Measurements from ENCODE around the gene NOS1.
"Not testable (repeated sequence)": the region's sequence is repeated elsewhere in the genome, so short reads cannot be mapped to it uniquely, and the experiment has no call there.

The NOS1 gene

DNA sequence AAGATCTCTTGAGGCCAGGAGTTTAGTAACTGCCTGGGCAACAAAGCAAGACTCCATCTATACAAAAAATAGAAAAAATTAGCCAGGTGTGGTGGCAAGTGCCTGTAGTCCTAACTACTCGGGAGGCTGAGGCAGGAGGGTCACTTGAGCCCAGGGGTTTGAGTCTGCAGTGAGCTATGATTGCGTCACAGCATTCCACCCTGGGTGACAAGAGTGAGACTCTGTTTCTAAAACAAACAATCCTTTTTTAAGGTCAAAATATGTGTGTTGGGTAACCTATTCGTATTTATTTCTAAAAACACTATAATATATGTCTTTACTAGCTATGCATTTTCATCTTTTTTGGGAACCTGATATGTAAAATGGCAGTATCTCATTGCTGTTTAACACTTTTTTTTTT, 178.6 kb downstream of the NOS1 start:
- H3K36me3 ChIP-seq (ENCODE audit: control insufficient read depth in 1 of 2, insufficient read depth in 2 of 2, low read length in 2 of 2): peaks cover 16 to 23% of the 10 kb centered on the region in 2 experiments
- H3K9me3 ChIP-seq (ENCODE audit: insufficient read depth, low read depth, low read length): peaks cover 2% of the 10 kb centered on the region
- H3K18ac ChIP-seq (ENCODE audit: low read length): no peak overlapping the region
- no peak overlapping the region for H3K14ac ChIP-seq (ENCODE audit: low read length)
- no peak overlapping the region for H2BK120ac ChIP-seq (ENCODE audit: insufficient read depth, low read length, poor library complexity)
- H3K4ac ChIP-seq (ENCODE audit: low read depth, low read length): no peak overlapping the region
- no peak overlapping the region for H4K91ac ChIP-seq (ENCODE audit: low read depth, low read length)
- no peak overlapping the region for H4K12ac ChIP-seq (ENCODE audit: low read depth, low read length)
- H2BK12ac ChIP-seq (ENCODE audit: low read length): no peak overlapping the region
- H3K27me3 ChIP-seq (ENCODE audit: insufficient read depth, low read length): no peaks in the 10 kb centered on the region
- no peak overlapping the region for H2BK5ac ChIP-seq (ENCODE audit: low read depth, low read length, poor library complexity)
- peak in 1 of 2 donors; percentile 59 for DNase-seq
- no peak overlapping the region for H3K4me2 ChIP-seq (ENCODE audit: low read length)
- no peak overlapping the region for H2AFZ ChIP-seq (ENCODE audit: insufficient read depth, low read length, poor library complexity)
- no peaks in the 10 kb centered on the region for H3K4me1 ChIP-seq (ENCODE audit: control insufficient read depth in 1 of 2, insufficient read depth in 2 of 2, low read length in 2 of 2)
- no peak overlapping the region for H3K23ac ChIP-seq (ENCODE audit: low read length)
- H3K79me2 ChIP-seq (ENCODE audit: control insufficient read depth, insufficient read depth, low read length, poor library complexity): no peaks in the 10 kb centered on the region
- no peak overlapping the region for H3K27ac ChIP-seq (ENCODE audit: low read depth, low read length)
- H4K8ac ChIP-seq (ENCODE audit: low read depth, low read length): no peak overlapping the region
- no peak overlapping the region for H2AK5ac ChIP-seq (ENCODE audit: low read length)
- no peak overlapping the region for H3K4me3 ChIP-seq (ENCODE audit: low read depth, low read length)
- no peak overlapping the region for H3K9ac ChIP-seq (ENCODE audit: low read length)
- WGBS (ENCODE audit: extremely low coverage, insufficient coverage, insufficient read length): no CpG with 5 or more reads among the region's 3 CpGs
- H3K79me1 ChIP-seq (ENCODE audit: low read length): no peaks in the 10 kb centered on the region

DNA sequence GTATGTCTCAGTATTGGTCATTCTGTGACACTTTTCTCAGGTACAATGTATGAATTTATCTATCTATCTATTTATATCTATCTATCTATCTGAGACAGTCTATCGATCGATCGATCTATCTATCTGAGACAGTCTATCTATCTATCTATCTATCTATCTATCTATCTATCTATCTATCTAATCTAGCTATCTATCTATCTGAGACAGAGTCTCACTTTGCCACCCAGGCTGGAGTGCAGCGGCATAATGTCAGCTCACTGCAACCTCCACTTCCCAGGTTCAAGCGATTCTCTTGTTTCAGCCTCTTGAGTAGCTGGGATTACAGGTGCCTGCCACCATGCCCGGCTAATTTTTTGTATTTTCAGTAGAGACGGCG, 180.0 kb downstream of the NOS1 start:
- H3K9me3 ChIP-seq (ENCODE audit: insufficient read depth, low read depth, low read length); H3K4me1 ChIP-seq (ENCODE audit: control insufficient read depth in 1 of 2, insufficient read depth in 2 of 2, low read length in 2 of 2); H3K14ac ChIP-seq (ENCODE audit: low read length); H2BK5ac ChIP-seq (ENCODE audit: low read depth, low read length, poor library complexity); H4K12ac ChIP-seq (ENCODE audit: low read depth, low read length); H3K9ac ChIP-seq (ENCODE audit: low read length); H3K4me2 ChIP-seq (ENCODE audit: low read length); H2BK12ac ChIP-seq (ENCODE audit: low read length); DNase-seq; H4K8ac ChIP-seq (ENCODE audit: low read depth, low read length); H4K91ac ChIP-seq (ENCODE audit: low read depth, low read length); H3K4me3 ChIP-seq (ENCODE audit: low read depth, low read length); H3K23ac ChIP-seq (ENCODE audit: low read length); H3K79me1 ChIP-seq (ENCODE audit: low read length); H2BK120ac ChIP-seq (ENCODE audit: insufficient read depth, low read length, poor library complexity); H3K4ac ChIP-seq (ENCODE audit: low read depth, low read length); H2AK5ac ChIP-seq (ENCODE audit: low read length); H3K27ac ChIP-seq (ENCODE audit: low read depth, low read length); H3K27me3 ChIP-seq (ENCODE audit: insufficient read depth, low read length); H2AFZ ChIP-seq (ENCODE audit: insufficient read depth, low read length, poor library complexity); H3K79me2 ChIP-seq (ENCODE audit: control insufficient read depth, insufficient read depth, low read length, poor library complexity); H3K18ac ChIP-seq (ENCODE audit: low read length): not testable (repeated sequence)
- H3K36me3 ChIP-seq (ENCODE audit: control insufficient read depth in 1 of 2, insufficient read depth in 2 of 2, low read length in 2 of 2): peaks cover 14 to 24% of the 10 kb centered on the region in 2 experiments
- no CpG with 5 or more reads among the region's 8 CpGs for WGBS (ENCODE audit: extremely low coverage, insufficient coverage, insufficient read length)

DNA sequence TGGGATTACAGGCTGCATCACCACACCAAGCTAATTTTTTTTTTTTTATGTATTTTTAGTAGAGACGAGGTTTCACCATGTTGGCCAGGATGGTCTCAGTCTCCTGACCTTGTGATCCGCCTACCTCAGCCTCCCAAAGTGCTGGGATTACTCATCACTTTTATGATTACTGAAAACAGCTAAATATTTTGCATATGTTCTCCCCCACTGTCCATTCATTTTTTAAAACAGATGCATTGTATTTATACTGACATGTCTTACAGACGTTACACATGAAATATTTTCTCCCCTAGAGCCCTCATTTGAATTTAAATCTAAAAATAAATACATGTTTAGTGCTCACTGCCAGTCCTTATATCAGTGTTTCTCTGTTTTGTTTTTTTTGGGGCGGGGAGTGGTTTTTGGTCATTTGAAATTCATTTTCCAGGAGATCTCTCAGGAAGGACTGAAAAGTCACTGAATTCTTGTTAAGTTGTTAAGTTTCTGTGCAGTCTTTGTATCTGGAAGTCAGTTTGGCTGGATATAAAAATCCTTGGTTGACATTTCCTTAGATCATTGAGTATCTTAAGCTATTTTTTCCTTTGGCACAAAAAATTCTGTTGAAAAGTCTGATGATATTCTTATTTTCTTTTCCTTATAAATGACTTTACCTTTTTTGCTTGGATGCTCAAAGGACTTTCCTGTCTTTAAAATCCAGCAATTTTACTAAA, 180.5 kb downstream of the NOS1 start:
- Histone ChIP-seq H2BK12ac (ENCODE audit: low read length) (no peak overlapping the region), H2AK5ac (ENCODE audit: low read length) (no peak overlapping the region), H2BK5ac (ENCODE audit: low read depth, low read length, poor library complexity) (no peak overlapping the region), H3K79me1 (ENCODE audit: low read length) (no peaks in the 10 kb centered on the region), H3K27ac (ENCODE audit: low read depth, low read length) (no peak overlapping the region), H2AFZ (ENCODE audit: insufficient read depth, low read length, poor library complexity) (no peak overlapping the region), H3K23ac (ENCODE audit: low read length) (no peak overlapping the region), H3K27me3 (ENCODE audit: insufficient read depth, low read length) (no peaks in the 10 kb centered on the region), H3K14ac (ENCODE audit: low read length) (no peak overlapping the region), H3K36me3 (ENCODE audit: control insufficient read depth in 1 of 2, insufficient read depth in 2 of 2, low read length in 2 of 2) (peaks cover 19 to 26% of the 10 kb centered on the region in 2 experiments), H4K12ac (ENCODE audit: low read depth, low read length) (no peak overlapping the region), H2BK120ac (ENCODE audit: insufficient read depth, low read length, poor library complexity) (no peak overlapping the region), H3K4me3 (ENCODE audit: low read depth, low read length) (no peak overlapping the region), H3K4ac (ENCODE audit: low read depth, low read length) (no peak overlapping the region), H3K4me1 (ENCODE audit: control insufficient read depth in 1 of 2, insufficient read depth in 2 of 2, low read length in 2 of 2) (no peaks in the 10 kb centered on the region), H4K8ac (ENCODE audit: low read depth, low read length) (no peak overlapping the region), H3K18ac (ENCODE audit: low read length) (no peak overlapping the region), H4K91ac (ENCODE audit: low read depth, low read length) (no peak overlapping the region), H3K9ac (ENCODE audit: low read length) (no peak overlapping the region), H3K79me2 (ENCODE audit: control insufficient read depth, insufficient read depth, low read length, poor library complexity) (no peaks in the 10 kb centered on the region), H3K9me3 (ENCODE audit: insufficient read depth, low read depth, low read length) (peaks cover 2% of the 10 kb centered on the region), H3K4me2 (ENCODE audit: low read length) (no peak overlapping the region)
- no peak for DNase-seq
- no CpG with 5 or more reads among the region's 4 CpGs for WGBS (ENCODE audit: extremely low coverage, insufficient coverage, insufficient read length)

DNA sequence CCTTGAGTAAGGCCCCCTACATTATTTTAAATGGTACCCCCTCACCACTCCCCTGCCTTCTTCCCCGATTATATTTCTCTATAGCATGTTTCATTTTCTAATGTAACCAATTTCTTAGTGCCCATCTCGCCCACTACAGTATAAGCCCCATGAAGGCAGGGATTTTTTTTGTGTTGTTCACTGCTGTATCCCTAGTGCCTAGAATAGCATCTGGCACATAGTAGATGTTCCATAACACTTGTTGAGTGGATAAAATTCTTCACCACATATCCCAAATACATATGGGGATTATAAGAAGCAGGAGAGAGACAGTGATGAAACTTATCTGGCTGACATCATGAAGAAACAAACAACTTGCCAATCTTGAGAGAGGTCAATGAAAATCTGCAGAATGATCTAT, 182.7 kb downstream of the NOS1 start:
- Histone ChIP-seq H2BK120ac (ENCODE audit: insufficient read depth, low read length, poor library complexity) (no peak overlapping the region), H4K12ac (ENCODE audit: low read depth, low read length) (no peak overlapping the region), H3K18ac (ENCODE audit: low read length) (no peak overlapping the region), H3K79me1 (ENCODE audit: low read length) (no peaks in the 10 kb centered on the region), H3K36me3 (ENCODE audit: control insufficient read depth in 1 of 2, insufficient read depth in 2 of 2, low read length in 2 of 2) (peaks cover 28 to 30% of the 10 kb centered on the region in 2 experiments), H3K4me3 (ENCODE audit: low read depth, low read length) (no peak overlapping the region), H3K4me1 (ENCODE audit: control insufficient read depth in 1 of 2, insufficient read depth in 2 of 2, low read length in 2 of 2) (no peaks in the 10 kb centered on the region), H4K8ac (ENCODE audit: low read depth, low read length) (no peak overlapping the region), H2AFZ (ENCODE audit: insufficient read depth, low read length, poor library complexity) (no peak overlapping the region), H2BK12ac (ENCODE audit: low read length) (no peak overlapping the region), H4K91ac (ENCODE audit: low read depth, low read length) (no peak overlapping the region), H3K4ac (ENCODE audit: low read depth, low read length) (no peak overlapping the region), H3K14ac (ENCODE audit: low read length) (no peak overlapping the region), H3K27me3 (ENCODE audit: insufficient read depth, low read length) (no peaks in the 10 kb centered on the region), H3K4me2 (ENCODE audit: low read length) (no peak overlapping the region), H3K27ac (ENCODE audit: low read depth, low read length) (no peak overlapping the region), H2BK5ac (ENCODE audit: low read depth, low read length, poor library complexity) (no peak overlapping the region), H2AK5ac (ENCODE audit: low read length) (no peak overlapping the region), H3K79me2 (ENCODE audit: control insufficient read depth, insufficient read depth, low read length, poor library complexity) (no peaks in the 10 kb centered on the region), H3K9me3 (ENCODE audit: insufficient read depth, low read depth, low read length) (peaks cover 2% of the 10 kb centered on the region), H3K9ac (ENCODE audit: low read length) (no peak overlapping the region), H3K23ac (ENCODE audit: low read length) (no peak overlapping the region)
- DNase-seq: no peak
- WGBS (ENCODE audit: extremely low coverage, insufficient coverage, insufficient read length): no CpG with 5 or more reads among the region's 2 CpGs

Data from trophoblast cell (in vitro differentiated cells and primary cell).